G401 (cell line): Measurements from ENCODE around the gene TPTE2. TPM values are rescaled to one million over a fixed set of nuclear protein-coding genes. Genes with fewer than 3 reads are reported as not detected.
"Not testable (repeated sequence)": the region's sequence is repeated elsewhere in the genome, so short reads cannot be mapped to it uniquely, and the experiment has no call there.

ENCODE experiments used
- DNase-seq: peaks from one replicate; pipeline ENCODE4 v3.0.0-alpha.2; 2015; ENCODE audit warnings: low spot score
- in situ Hi-C: cut with HindIII; loops from 2 replicates; pipeline ENCODE4 v1.10.0; 2016; ENCODE audit warnings: low sequenced_read_pairs, mixed read lengths
- total RNA-seq: library from RNA; depleted of rRNA; stranded (reverse); fragments of >200 nt; shearing (Covaris generic); gene quantifications from 2 replicates; pipeline ENCODE4 v1.2.3, GENCODE V29; 2014

TPTE2 gene
- total RNA-seq, 1 experiment from 2014 or later = not detected

- in situ Hi-C loops = no loop called here
Measured at GRCh38 chr13:19573120-19573716, 11.9 kb upstream of the TPTE2 start.

GRCh38 chr13:19572280-19572679 is 10.9 kb upstream of the TPTE2 start:
- in situ Hi-C loops = no loop called here

More at GRCh38 chr13:19573120-19573716, 11.9 kb upstream of the TPTE2 start:
- DNase-seq = no peak

GRCh38 chr13:19567820-19568534 is 6.6 kb upstream of the TPTE2 start:
- DNase-seq = no peak
- in situ Hi-C loops = no loop called here

More at GRCh38 chr13:19572280-19572679, 10.9 kb upstream of the TPTE2 start:
- no peak for DNase-seq

GRCh38 chr13:19561585-19561984 is 253 bp upstream of the TPTE2 start:
- in situ Hi-C loops = no loop called here
- DNase-seq = no peak

- DNase-seq, in situ Hi-C loops: not testable (repeated sequence)
Measured at GRCh38 chr13:19560672-19561071, 660 bp downstream of the TPTE2 start.

GRCh38 chr13:19559739-19560138 is 1.6 kb downstream of the TPTE2 start:
- DNase-seq, in situ Hi-C loops: not testable (repeated sequence)

GRCh38 chr13:19557287-19557686 is 4.0 kb downstream of the TPTE2 start:
- in situ Hi-C loops, DNase-seq: not testable (repeated sequence)

- DNase-seq, in situ Hi-C loops: not testable (repeated sequence)
Measured at GRCh38 chr13:19549245-19549644, 12.1 kb downstream of the TPTE2 start.

GRCh38 chr13:19525634-19526033 is 35.7 kb downstream of the TPTE2 start:
- DNase-seq, in situ Hi-C loops: not testable (repeated sequence)

GRCh38 chr13:19519049-19519448 is 42.3 kb downstream of the TPTE2 start:
- in situ Hi-C loops = no loop called here
- no peak for DNase-seq

- DNase-seq, in situ Hi-C loops: not testable (repeated sequence)
Measured at GRCh38 chr13:19507623-19508022, 53.7 kb downstream of the TPTE2 start.

- in situ Hi-C loops, DNase-seq: not testable (repeated sequence)
Measured at GRCh38 chr13:19460126-19460525, 101.2 kb downstream of the TPTE2 start.

- in situ Hi-C loops = not testable (repeated sequence)
- DNase-seq = peak; percentile 4
Measured at GRCh38 chr13:19439056-19439686, 122.2 kb downstream of the TPTE2 start.

- in situ Hi-C loops = not testable (repeated sequence)
Measured at GRCh38 chr13:19437780-19438179, 123.6 kb downstream of the TPTE2 start.

GRCh38 chr13:19422236-19422635 is 139.1 kb downstream of the TPTE2 start:
- in situ Hi-C loops, DNase-seq: not testable (repeated sequence)

More at GRCh38 chr13:19437780-19438179, 123.6 kb downstream of the TPTE2 start:
- DNase-seq = not testable (repeated sequence)

- DNase-seq, in situ Hi-C loops: not testable (repeated sequence)
Measured at GRCh38 chr13:19412494-19412893, 148.8 kb downstream of the TPTE2 start.

GRCh38 chr13:19382746-19383511 is 178.4 kb downstream of the TPTE2 start:
- in situ Hi-C loops = not testable (repeated sequence)

GRCh38 chr13:19382111-19382510 is 179.2 kb downstream of the TPTE2 start:
- DNase-seq = no peak
- in situ Hi-C loops = no loop called here

More at GRCh38 chr13:19382746-19383511, 178.4 kb downstream of the TPTE2 start:
- DNase-seq = not testable (repeated sequence)
